ENCODE measurements around the gene LPP. TPM values are rescaled to one million over a fixed set of nuclear protein-coding genes. Genes with fewer than 3 reads are reported as not detected.

LPP gene
- total and polyA plus RNA-seq, 10 of the 15 experiments (the other 5 are each of a cell fraction or from before 2014, with no cell fraction given), result under 0.01 to 0.62 (median 0.03) TPM

DNA sequence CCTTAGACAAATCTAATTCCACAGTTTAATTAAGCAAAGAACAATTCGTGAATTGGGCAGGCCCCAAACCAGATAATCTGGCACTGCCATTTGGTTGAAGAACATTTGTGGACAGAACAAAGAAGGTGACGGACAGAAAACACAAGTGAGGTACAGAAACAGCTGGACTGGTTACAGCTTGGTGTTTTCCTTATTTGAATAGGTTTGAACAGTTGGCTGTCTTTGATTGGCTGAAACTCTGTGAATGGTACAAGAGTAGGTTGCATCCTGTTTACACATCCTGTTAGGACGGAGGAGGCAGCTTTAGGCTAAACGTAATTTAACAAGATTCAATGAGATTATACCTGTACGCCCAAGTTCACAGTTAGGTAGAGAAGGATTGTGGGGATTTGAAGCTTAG is 114.4 kb downstream of the LPP start:
- BruUV-seq (replicated peaks), result no TSS peak

More for the DNA sequence above, 114.4 kb downstream of the LPP start:
- no peaks in the 10 kb centered on the region for H3K79me2 ChIP-seq (ENCODE audit: control insufficient read depth, insufficient read depth, low read length)
- in situ Hi-C loops (cut with MboI) (no loop called here), intact Hi-C loops (cut with micrococcal nuclease; ENCODE audit: unreplicated experiment) (no loop called here)
- WGBS (ENCODE audit: insufficient coverage, insufficient replicate concordance, low lambda C conversion rate, missing lambda C conversion rate), result 30% methylated on average over 5 of the region's 5 CpGs
- H2AFZ ChIP-seq (ENCODE audit: control insufficient read depth, low read depth, low read length), result no peak overlapping the region
- ChIA-PET CTCF (interaction anchor here (1.4 to 2.0 kb wide), 2 partner anchors 11 to 528 kb away, joined by 5 read pairs; no protein-coding TSS in a partner anchor), POLR2A (no interaction called here), RAD21 (ENCODE audit: unreplicated experiment) (no interaction called here), SMC1A (ENCODE audit: uncharacterized antibody, unreplicated experiment) (no interaction called here)
- no peaks in the 10 kb centered on the region for H3K4me1 ChIP-seq (ENCODE audit: control insufficient read depth, insufficient read depth, low read length)
- FAIRE-seq, result no peak
- H4K20me1 ChIP-seq (ENCODE audit: control insufficient read depth, insufficient read depth), result no peaks in the 10 kb centered on the region
- no peak overlapping the region for H3K4me2 ChIP-seq (ENCODE audit: control insufficient read depth, insufficient read depth)
- ATAC-seq, result no peak
- no peaks in the 10 kb centered on the region; a peak in 2 of 4 replicates for H3K27me3 ChIP-seq (replicated peaks in 1 of 2; ENCODE audit: control insufficient read depth in 2 of 2, insufficient read depth in 2 of 2, low read length in 1 of 2)
- no peak overlapping the region for H3K9ac ChIP-seq (ENCODE audit: control insufficient read depth, insufficient read depth, low read length)
- no peaks in the 10 kb centered on the region for H3K9me3 ChIP-seq (replicated peaks; ENCODE audit: control insufficient read depth, insufficient read depth, low read length)
- DNase-seq (ENCODE audit: low read depth, low spot score), result no peak
- no peaks in the 10 kb centered on the region for H3K36me3 ChIP-seq (ENCODE audit: control insufficient read depth in 2 of 2, insufficient read depth in 2 of 2, low read length in 1 of 2)
- no peak overlapping the region for H3K27ac ChIP-seq (ENCODE audit: control insufficient read depth, insufficient read depth)
- TF ChIP-seq ZNF217 (IDR thresholded peaks at IDR 0.05) (no peak), ZNF24 (IDR thresholded peaks at IDR 0.05) (no peak), CEBPB (IDR thresholded peaks at IDR 0.05; ENCODE audit: borderline replicate concordance in 1 of 2, low read depth in 2 of 2, low read length in 2 of 2) (no peak), KDM1A (IDR thresholded peaks at IDR 0.05; ENCODE audit: borderline replicate concordance) (no peak), CHD4 (IDR thresholded peaks at IDR 0.05) (no peak), MLLT1 (IDR thresholded peaks at IDR 0.05) (no peak), CEBPZ (IDR thresholded peaks at IDR 0.05; ENCODE audit: low read depth, low read length) (no peak), CHD1 (IDR thresholded peaks at IDR 0.05; ENCODE audit: low read depth, low read length) (no peak), LARP7 (IDR thresholded peaks at IDR 0.05) (no peak), POLR2AphosphoS2 (IDR thresholded peaks at IDR 0.05; ENCODE audit: low read depth, low read length) (no peak), MTA3 (IDR thresholded peaks at IDR 0.05; ENCODE audit: borderline replicate concordance, low read length) (no peak), RBBP5 (conservative IDR thresholded peaks at IDR 0.05) (no peak), BCL11A (IDR thresholded peaks at IDR 0.05; ENCODE audit: low read depth, low read length) (no peak), SREBF2 (IDR thresholded peaks at IDR 0.05; ENCODE audit: low read length) (no peak), RCOR1 (conservative IDR thresholded peaks at IDR 0.05; ENCODE audit: low read depth, low read length) (no peak), BHLHE40 (IDR thresholded peaks at IDR 0.05; ENCODE audit: borderline replicate concordance in 1 of 2, low read depth in 2 of 2, low read length in 1 of 2) (no peak), BRCA1 (IDR thresholded peaks at IDR 0.05; ENCODE audit: low read depth, low read length) (no peak), BCL3 (IDR thresholded peaks at IDR 0.05; ENCODE audit: borderline replicate concordance, insufficient read depth, low read depth, low read length, poor library complexity, severe bottlenecking) (no peak)
- H3K4me3 ChIP-seq, result no peak overlapping the region

All from GM12878 (cell line).